ENCODE data around the gene TEX2. TPM values are rescaled to one million over a fixed set of nuclear protein-coding genes. Genes with fewer than 3 reads are reported as not detected.
"Not testable (repeated sequence)": the region's sequence is repeated elsewhere in the genome, so short reads cannot be mapped to it uniquely, and the experiment has no call there.

The TEX2 gene
- total and polyA plus RNA-seq, 7 donors: 4.6 to 50.7 (median 39.3) TPM

DNA sequence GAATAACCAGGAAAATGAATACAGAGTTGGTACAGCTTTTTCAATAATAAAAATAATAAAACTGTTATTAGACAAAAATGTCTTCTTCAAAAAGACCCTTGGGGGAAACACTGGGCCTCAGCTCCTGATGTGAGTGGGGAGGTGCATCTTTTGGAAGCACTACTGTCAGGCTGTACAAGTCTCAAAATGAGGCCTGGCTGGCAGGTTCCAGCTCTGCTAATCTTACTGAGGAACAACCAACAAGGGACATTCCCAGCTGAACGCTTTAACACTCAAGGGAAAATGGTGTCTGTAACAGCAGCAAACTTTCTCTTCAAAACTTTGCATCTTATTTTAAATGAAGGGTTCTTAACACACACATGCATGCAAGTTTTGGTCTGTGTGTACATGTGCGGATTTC, 19.7 kb downstream of the TEX2 start:
- no peak for DNase-seq
- H3K27ac ChIP-seq: no peak overlapping the region
- TF ChIP-seq POLR2AphosphoS5 (IDR thresholded peaks at IDR 0.05): no peak
- TF ChIP-seq EP300 (IDR thresholded peaks at IDR 0.05): no peak
- no peak for TF ChIP-seq CTCF (IDR thresholded peaks at IDR 0.05)
- no peak for TF ChIP-seq POLR2A (IDR thresholded peaks at IDR 0.05)
- no peaks in the 10 kb centered on the region for H3K9me3 ChIP-seq
- peaks cover 0 to 43% (median 31%) of the 10 kb centered on the region in 4 donors for H3K4me1 ChIP-seq
- no peaks in the 10 kb centered on the region for H3K36me3 ChIP-seq
- WGBS, 2 donors: 95 to 98% methylated on average over 2 of the region's 2 CpGs
- H3K4me3 ChIP-seq: no peak overlapping the region
- no peaks in the 10 kb centered on the region for H3K27me3 ChIP-seq
- intact Hi-C loops (cut with DNase I): no loop called here

GRCh38 chr17:64242633-64243032, 20.4 kb downstream of the TEX2 start:
- DNase-seq: no peak
- Histone ChIP-seq H3K27ac (no peak overlapping the region), H3K4me3 (no peak overlapping the region), H3K4me1 (peaks cover 0 to 43% (median 31%) of the 10 kb centered on the region in 4 donors), H3K9me3 (no peaks in the 10 kb centered on the region), H3K27me3 (no peaks in the 10 kb centered on the region), H3K36me3 (no peaks in the 10 kb centered on the region)
- 95% methylated on average over 7 of the region's 7 CpGs for WGBS, 2 donors
- no peak for TF ChIP-seq POLR2AphosphoS5 (IDR thresholded peaks at IDR 0.05)
- intact Hi-C loops (cut with DNase I): no loop called here

DNA sequence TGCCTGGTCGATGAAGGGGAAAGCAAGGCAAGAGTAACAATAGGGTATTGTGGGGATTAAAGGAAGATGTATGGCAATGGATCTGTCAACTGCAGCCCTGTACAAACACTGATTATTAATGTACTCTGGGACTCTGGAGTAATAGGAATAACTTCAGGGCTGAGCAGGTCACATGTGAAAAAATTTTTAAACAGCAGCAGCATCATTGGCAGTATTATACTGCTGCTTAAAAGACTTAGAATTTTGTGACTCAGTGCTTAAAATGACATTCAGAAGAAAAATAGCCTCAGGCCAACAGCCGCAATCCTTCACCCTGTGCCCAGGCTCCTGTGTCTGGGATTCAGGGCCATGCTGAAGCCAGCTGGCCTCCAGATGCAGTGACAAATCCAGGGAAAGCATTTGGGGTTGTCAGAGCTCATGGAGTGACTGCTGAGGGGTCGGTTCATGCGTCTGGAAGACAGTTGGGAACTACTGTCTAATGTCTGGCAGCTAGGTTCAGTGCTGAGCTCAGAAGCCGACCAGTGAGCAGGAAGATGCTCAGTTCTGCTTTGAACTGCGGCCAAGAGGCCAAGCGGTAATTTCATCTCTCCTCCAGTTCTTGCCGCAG, 22.2 kb downstream of the TEX2 start:
- WGBS, 2 donors: 47 to 63% methylated on average over 8 of the region's 8 CpGs
- TF ChIP-seq POLR2A (IDR thresholded peaks at IDR 0.05) (no peak), POLR2AphosphoS5 (IDR thresholded peaks at IDR 0.05) (peak; percentile 58 to 74 (median 74)), EP300 (IDR thresholded peaks at IDR 0.05) (peak in 1 of 4 donors; percentile 21), CTCF (IDR thresholded peaks at IDR 0.05) (no peak)
- intact Hi-C loops (cut with DNase I): no loop called here
- peak overlapping the region; percentile 61 to 84 (median 80) for H3K27ac ChIP-seq
- H3K4me1 ChIP-seq: peaks cover 0 to 41% (median 29%) of the 10 kb centered on the region in 4 donors
- H3K36me3 ChIP-seq: no peaks in the 10 kb centered on the region
- H3K27me3 ChIP-seq: no peaks in the 10 kb centered on the region
- no peak overlapping the region for H3K4me3 ChIP-seq
- peak; percentile 92 for DNase-seq
- no peaks in the 10 kb centered on the region for H3K9me3 ChIP-seq

- no peaks in the 10 kb centered on the region for H3K27me3 ChIP-seq
- no peak overlapping the region for H3K4me3 ChIP-seq
- TF ChIP-seq POLR2AphosphoS5 (IDR thresholded peaks at IDR 0.05) (no peak), EP300 (IDR thresholded peaks at IDR 0.05) (no peak), CTCF (IDR thresholded peaks at IDR 0.05) (no peak), POLR2A (IDR thresholded peaks at IDR 0.05) (no peak)
Measured at GRCh38 chr17:64240261-64240740, 22.8 kb downstream of the TEX2 start.

GRCh38 chr17:64238449-64238848, 24.6 kb downstream of the TEX2 start:
- peaks cover 0 to 21% (median 19%) of the 10 kb centered on the region in 4 donors for H3K4me1 ChIP-seq
- 86 to 90% methylated on average over 4 of the region's 4 CpGs for WGBS, 2 donors
- DNase-seq; H3K27ac ChIP-seq; H3K36me3 ChIP-seq; H3K9me3 ChIP-seq; H3K4me3 ChIP-seq; H3K27me3 ChIP-seq; intact Hi-C loops (cut with DNase I): not testable (repeated sequence)

More at GRCh38 chr17:64240261-64240740, 22.8 kb downstream of the TEX2 start:
- Histone ChIP-seq H3K4me1 (peaks cover 0 to 35% (median 29%) of the 10 kb centered on the region in 4 donors), H3K9me3 (no peaks in the 10 kb centered on the region), H3K27ac (peak overlapping the region; percentile 61 to 84 (median 80)), H3K36me3 (no peaks in the 10 kb centered on the region)
- DNase-seq: no peak
- intact Hi-C loops (cut with DNase I): no loop called here
- WGBS, 2 donors: 40 to 58% methylated on average over 5 of the region's 5 CpGs

Measured in sigmoid colon (tissue), 7 donors.